HG03045 (cell line): ENCODE data around the gene ZNF804B.
A peak's percentile ranks its signal among the peaks of the same experiment; 100 is the strongest.

Experiments used
- ATAC-seq: cut with Tn5 transposase; IDR thresholded peaks from one replicate; pipeline ENCODE4 v1.9.1; 2021; ENCODE audit warnings: mild to moderate bottlenecking, moderate library complexity; ENCODE audit not compliant: unreplicated experiment

ZNF804B gene

DNA sequence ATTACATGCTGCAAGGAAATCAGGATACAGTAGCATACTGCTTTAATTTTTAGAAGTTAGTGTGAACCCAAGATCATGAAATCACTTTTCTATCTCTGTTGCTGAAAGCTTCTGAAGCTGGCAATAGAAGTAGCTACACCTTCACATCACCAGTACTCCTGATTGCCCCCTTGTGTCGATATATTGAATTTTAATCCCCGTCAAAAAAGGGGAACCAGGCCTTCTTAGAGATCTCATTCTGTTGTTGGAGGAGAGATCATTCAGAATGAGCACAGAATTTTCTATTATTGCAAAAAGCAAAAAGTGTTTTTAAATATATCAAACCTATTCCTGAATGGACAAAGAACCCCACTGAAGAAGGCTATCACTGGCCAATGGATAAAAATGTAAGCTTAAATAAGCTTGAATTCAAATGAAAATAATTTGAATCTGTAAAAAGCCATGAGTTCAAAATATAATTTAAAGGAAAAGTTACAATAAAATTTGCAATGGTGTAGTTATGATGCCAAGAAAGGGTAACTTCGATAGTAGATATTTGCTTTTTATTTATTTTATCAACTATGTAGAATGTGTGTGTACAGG is 75.7 kb downstream of the ZNF804B start:
- ATAC-seq, result peak; percentile 74

DNA sequence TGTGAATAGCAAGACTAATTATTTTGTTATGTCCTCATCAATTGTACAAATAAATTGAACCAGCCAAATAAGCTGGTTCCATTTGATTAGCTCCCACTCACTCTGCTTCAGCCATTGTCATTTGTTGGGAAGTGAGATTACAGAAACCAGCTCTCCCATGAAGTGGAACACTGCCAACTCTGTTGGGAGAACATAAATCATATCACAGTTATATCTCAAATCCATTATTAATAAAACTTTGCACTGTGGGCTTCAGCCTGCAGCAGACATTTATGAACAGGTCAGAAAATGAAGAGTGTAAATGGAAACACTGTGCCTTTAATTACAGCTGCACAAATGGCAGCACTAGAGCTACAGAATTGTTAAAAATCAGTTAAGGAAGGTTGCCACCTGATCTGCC is 82.7 kb downstream of the ZNF804B start:
- no peak for ATAC-seq

DNA sequence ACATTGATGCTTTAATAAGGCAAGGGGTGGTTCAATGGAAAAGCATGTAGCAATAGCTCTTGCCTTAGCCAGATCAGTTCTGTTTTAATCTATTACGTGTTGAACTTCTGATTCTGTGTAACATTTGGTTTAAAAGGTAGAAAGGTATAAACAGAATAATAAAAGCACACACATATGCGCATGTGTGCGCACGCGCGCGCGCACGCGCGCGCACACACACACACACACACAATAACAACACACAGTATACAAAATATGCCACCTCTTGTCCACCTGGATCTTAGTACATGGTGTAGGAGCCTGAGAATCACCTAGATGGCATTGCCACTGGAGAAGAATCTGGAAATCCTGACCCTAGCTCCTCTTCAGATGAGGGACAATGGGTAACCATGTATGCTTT is 85.6 kb downstream of the ZNF804B start:
- no peak for ATAC-seq

DNA sequence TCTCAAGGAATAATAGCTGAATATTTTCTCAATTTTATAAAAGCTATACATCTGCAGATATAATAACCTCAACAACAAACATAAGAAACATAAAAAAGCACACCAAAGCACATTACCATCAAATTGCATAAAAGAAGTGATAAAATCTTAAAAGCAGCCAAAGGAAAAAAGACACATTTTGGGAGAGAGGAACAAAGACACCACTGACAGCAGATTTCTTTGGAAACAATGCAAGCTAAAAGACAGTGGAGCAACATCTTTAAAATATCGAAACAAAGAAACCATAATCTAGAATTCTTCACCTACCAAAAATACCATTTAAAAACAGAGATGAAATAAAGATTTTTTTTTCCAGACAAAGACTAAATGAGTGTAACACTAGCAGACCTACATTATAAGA is 91.7 kb downstream of the ZNF804B start:
- ATAC-seq, result no peak

DNA sequence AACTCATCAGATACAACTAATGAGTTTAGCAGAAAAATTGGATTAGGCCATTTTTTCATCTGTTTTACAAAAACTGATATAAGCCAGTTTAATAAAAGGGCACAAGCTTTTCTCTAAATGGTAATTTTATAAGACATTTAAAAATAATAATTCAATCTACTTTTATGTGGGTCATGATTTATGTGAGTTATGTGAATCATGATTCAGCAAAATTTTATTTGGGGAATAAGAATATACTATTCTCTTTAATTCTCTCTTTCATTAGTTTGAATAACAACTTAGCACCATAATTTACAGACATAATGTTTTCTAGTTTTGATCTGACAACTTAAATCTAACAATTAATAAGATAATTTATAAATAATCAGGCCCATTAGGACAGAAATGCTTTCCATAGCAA is 99.8 kb downstream of the ZNF804B start:
- no peak for ATAC-seq

DNA sequence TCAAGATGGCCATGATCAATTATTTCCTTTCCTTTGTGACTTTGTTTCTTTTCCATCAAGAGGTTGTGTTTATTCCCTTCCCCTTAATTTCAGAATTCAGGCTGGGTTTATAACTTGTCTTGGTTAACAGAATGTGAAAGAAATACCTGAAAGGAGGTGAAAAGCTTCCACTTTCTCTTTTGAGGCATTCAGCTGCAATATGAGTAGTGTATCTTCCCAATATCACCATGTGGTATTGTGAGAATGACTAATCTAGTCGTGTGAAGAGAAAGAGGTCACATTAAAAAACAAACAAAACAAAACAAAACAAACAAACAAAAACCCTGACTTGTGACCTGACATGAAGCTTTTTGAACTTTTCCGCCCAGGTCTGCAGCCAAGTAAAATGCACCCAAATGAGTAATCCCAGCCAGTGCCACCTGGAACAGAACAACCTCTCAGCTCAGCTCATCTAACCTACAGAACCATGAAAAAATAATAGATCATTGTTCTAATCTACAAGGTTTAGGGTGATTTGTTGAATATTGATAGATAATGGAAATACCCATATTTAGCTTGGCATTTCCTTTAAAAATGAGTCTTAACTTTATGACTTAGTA is 106.9 kb downstream of the ZNF804B start:
- ATAC-seq, result no peak

DNA sequence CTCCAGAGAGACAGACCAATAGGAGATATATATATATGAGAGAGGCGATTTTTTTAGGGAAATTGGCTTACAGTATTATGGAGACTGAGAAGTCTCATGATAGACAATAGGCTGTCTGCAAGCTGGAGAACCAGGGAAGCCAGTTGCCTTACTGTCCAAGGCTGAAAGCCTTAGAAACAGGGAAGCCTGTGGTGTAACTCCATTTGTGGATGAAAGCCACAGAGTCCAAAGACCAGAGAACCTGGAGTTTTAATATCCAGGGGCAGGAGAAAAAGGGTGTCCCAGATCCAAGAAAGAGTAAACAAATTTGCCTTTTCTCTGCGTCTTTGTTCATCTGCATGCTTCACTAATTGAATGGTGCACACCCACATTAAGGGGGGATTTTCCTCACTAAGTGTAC is 107.7 kb downstream of the ZNF804B start:
- ATAC-seq, result no peak

DNA sequence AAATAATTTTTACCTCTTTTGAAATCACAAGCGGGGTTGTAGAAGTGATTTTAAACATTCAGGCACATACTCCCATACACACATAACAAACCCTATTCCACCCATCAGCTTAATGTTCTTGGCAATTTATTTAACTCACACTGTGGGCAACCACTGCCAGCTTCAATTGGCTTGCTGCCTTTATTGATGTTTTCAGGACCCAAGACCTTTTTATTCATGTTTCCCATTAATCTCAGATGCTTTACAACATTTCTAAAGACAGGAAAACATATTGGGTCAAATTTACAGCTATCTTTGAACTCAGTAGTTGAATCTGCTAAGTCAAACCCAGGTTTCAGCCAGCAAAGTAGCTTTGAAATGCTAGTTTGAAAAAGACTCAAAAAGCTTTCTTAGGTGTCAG is 109.0 kb downstream of the ZNF804B start:
- ATAC-seq, result no peak

DNA sequence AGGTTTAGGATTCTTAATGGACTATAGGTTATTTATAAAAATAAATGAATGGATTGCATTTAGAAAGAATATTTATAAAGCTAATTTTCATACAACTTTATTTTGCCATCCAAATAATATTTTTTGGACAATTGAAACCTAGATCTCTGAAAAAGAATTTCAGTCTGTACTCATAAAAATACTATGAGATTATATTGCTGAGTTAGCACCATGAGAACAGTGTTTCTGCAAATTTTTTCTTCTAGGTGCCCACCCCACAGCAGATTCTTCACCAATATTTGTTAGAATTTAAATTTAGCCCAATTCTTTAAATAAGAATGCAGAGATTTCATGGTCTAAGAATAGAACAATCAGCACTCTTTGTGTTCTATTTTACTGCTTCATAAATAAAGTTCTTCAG is 121.6 kb downstream of the ZNF804B start:
- ATAC-seq, result no peak

DNA sequence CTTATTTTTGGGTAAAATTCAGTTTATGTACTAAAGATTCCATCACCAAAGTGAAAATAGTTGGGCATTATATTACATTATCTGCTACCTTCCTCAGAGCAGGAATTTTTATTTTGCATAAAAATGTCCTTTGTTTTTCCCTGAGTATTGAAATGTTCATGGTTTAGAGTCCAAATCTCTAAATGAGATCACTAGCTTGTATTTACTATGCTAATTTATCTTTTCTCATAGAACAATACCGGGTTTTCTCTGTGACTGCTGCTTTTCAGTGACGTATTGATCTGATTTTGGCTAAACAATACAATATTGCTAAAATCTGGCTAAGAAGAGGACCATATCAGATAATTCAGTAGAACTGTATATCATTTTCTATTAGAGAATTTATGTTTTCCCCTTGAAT is 125.6 kb downstream of the ZNF804B start:
- no peak for ATAC-seq

DNA sequence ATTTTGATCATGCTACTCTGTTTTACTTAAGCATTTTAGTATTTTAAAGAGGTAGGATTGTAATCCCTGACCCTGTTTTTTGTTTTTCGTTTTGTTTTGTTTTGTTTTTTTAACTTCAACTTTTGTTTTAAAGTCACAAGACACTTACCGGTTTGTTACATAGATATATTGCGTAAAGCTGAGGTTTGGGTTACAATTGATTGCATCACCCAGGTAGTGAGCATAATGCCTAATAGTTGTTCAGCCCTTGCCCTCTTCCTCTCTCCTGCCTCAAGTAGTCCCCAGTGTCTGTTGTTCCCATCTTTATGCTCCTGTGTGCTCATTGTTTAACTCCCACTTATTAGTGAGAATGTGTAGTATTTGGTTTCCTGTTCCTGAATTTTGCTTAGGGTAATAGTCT is 129.2 kb downstream of the ZNF804B start:
- no peak for ATAC-seq

DNA sequence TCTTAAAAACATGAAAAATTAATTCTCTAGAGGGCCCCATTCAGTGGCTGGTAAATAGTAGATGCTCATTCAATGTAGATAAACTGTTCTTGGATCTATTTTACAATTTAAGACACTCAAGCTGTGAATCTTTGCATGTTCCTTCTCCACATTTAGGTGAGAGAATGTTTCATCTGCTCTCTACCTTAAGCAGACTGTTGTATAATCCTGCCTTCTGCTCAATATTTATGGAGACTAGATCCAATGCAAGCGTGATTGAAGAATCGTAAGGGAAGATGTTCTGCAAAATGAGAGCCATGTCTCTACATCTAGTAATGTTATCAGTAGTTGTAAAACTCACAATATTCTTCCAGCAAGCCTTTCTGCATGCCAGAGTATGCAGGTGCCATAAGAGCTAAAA is 151.0 kb downstream of the ZNF804B start:
- ATAC-seq, result no peak

DNA sequence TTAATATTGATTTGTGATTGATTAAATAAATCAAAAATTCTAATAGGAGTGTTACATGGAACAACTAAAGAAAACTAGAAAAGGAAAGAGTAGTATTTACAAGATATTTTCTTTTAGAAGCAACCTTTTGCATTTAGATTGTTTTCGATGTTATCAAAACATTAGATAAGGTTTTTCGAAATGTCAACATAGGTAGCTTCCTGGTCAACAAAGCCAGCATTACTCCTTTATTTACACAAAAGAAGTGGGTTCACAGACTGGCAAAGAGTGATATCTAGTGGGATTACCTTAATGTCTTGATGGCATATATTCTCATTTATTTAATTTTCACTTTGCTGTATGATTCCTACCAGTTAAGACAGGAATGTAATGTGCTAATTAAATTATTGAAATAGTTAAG is 153.4 kb downstream of the ZNF804B start:
- no peak for ATAC-seq

DNA sequence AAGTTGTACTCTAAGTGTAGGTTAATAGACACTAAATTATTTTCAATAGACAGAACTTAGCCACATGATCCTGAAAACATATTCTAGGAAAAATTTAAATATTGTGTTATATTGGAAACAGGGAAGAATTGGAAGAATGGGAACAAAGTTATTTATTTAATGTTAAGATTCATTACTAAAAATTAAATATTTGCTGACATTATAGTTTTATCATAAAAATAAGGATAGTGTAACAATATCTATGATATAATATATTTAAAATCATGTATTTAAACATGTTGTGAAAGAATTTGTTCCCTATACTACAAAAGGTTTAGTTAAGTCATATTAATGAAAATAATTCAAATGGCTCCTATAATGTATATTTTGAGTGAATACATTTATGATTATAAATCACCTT is 156.1 kb downstream of the ZNF804B start:
- ATAC-seq, result no peak

DNA sequence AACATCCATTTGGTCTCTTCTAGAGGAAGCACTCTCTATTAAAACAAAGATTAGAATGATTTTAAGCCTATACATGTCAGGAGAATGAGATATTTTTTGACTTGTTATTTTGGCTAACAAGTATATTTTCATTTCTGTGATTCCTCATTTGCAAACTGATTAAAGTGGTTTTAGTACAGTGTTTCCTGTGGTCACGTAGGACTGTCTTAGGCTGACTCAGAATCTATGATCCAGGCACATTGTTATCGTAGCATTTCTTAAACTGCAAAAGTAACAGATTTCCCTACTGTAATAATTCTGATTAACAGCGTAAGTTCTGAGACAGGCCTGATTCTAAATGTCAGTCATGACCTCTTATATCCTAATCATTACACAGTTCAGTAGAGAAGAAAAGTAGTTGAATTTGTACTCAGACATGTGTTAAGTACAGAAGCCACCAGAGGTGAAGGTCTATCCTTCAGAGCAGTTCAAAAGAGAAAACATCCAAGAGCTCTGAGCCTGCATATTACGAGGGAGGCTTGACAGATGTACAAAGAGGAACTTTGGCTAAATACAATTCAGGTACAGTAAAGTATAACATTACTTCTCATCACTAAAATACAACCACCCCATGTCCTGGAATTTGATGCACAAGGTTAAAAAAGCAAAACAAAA is 160.1 kb downstream of the ZNF804B start:
- no peak for ATAC-seq

DNA sequence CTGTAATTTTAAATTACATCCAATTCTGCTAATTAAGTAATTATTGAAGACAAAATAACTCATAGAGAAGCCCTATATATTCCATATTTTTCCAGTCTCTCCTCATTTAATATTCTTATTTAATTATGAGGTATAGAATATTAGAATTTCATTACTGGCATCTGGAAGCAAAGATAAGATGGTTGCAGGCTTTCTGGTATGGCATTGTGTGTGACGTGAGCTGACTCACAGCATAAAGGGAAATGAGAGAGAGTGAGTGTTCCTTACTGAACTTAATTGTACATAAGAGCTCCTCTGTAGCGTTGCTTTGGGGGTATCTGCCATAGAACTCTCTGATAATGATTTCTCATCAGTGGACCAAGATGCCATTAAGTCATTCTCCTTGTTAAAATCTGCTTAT is 163.4 kb downstream of the ZNF804B start:
- no peak for ATAC-seq

DNA sequence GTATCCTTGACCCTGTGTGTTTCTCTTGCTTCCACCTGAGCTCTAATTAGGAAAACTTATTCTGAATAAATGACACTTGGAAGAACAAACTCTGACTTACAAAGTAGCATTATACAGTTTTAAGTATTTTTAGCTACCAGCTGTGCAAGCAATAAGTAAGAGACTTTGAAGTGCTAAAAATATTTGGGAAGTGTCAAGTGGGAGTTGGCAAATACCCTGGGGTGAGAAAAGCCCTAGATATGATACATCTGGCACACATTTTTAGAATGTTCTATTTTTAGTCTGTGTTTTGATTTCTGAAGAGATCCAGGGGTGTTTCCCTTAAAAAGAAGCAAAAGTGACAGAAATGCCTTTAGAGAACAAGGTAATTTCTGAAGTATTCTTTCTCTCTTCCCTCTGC is 168.8 kb downstream of the ZNF804B start:
- no peak for ATAC-seq

DNA sequence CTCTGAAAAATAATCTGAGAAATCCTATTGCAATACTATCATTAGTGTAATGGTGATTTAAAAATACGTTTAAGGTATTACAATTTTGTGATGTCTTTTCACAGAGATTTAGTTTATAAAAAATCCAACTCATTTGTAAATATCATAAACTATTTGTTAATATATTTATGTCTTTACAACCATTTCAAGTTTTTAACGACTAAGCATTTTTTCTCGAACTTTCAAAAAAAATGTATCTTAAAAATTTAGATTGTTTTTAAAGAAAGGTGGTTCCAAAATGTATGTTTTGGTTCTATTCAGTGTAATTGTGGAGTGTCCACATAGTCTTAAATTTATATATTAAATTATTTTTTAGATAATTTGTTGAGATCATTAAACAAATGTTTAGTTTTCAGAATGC is 170.2 kb downstream of the ZNF804B start:
- no peak for ATAC-seq

DNA sequence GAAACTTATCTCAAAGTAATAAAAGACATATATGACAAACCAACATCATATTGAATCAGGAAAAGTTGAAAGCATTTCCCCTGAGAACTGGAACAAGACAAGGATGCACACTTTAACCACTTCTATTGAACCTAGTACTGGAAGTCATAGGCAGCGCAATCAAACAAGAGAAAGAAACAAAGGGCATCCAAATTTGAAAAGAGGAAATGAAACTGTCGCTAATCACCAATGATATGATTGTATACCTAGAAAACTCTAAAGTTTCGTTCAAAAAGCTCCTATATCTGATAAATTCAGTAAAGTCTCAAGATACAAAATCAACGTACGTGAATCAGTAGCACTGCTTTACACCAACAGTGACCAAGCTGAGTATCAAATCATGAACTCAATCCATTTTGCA is 173.8 kb downstream of the ZNF804B start:
- ATAC-seq, result no peak

DNA sequence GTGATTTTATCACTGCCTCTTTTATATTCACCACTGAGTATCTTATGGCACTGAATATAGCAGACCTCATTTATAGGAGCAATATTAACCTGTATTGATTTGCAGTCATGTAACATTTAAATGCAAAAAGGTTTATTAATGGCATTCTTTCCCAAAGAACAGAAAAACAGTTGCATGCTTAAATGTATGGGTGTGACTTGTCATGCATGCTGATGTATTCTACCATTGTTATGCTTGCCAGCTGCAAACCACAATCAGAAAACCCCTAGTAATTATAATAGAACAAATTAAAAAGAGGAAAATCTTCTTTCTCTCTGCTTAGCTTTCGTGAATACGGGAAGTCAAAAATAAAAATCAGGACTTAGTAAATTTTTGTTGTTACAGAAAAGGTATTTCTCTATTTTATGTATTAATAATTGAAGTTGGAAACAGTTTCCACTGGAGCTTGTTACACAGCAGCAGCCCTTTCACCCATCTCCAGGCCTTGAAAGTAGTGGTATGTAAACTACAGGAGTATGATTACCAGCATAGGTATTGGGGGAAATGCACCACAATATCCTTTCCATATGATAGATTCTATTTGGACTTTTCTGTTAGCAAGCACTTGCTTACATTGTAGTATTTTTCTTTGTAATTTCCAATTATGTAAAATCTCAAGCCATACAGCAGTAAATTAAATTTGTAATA is 183.5 kb downstream of the ZNF804B start:
- ATAC-seq, result no peak

DNA sequence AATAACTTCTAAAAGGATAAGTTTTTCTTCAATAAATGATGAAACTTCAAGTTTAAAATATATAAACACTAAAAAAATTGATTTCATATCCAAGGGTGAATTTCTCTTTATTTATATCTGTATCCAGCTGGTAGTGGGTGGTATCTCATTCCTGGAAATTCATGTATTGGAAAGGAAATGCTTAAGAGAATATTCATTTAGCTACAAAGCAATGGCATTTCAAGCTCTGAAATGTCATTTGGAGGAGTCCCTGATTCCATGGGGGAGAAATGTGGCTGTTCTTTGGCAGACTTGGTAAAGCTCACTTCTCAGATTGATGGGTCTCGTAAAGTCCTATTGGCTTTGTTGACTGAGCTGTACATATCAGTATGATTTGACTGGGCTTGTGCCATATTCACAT is 192.3 kb downstream of the ZNF804B start:
- ATAC-seq, result no peak

DNA sequence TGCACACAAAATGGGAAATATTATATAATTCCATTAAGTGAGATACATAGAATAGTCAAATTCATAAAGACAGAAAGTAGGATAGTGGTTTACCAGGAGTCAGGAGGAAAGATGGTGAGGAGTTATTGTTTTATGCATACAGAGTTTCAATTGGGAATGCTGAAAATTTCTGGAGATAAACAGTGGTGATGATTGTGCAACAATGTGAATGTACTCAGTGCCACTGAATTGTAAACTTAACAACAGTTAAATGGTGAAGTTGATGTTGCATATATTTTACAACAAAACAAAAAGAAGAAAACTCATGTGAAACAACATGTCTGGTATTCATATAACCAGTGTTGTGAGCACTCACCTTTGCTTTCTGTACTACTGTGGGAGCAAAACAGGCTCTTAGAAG is 204.9 kb downstream of the ZNF804B start:
- no peak for ATAC-seq
